ENCODE data around the gene BRD4. TPM values are rescaled to one million over a fixed set of nuclear protein-coding genes. Genes with fewer than 3 reads are reported as not detected.
"Not testable (repeated sequence)": the region's sequence is repeated elsewhere in the genome, so short reads cannot be mapped to it uniquely, and the experiment has no call there.

The BRD4 gene
- total and polyA plus RNA-seq, 8 donors = 16.9 to 53.3 (median 39.9) TPM

DNA sequence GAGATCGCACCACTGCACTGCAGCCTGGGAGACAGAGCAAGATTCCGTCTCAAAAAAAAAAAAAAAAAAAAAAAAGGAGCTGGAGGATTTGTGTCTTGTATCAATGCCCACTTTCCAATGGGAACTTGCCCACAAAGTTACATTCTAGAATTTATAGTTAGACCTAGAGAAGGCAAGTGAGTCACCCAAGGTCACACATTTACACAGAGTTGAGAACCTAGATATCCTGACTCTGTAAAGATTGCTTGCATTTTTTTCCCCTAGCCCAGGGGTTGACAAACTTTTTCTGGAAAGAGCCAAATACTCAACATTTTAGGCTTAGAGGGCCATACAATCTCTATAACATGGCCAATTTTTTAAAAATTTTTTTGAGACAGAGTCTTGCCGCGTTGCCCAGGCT lies 7.7 kb upstream of the BRD4 start:
- WGBS, 2 donors = 97 to 98% methylated on average over 4 of the region's 4 CpGs
- no peaks in the 10 kb centered on the region for H3K9me3 ChIP-seq
- ATAC-seq = no peak
- H3K36me3 ChIP-seq = no peaks in the 10 kb centered on the region
- no peaks in the 10 kb centered on the region for H3K27me3 ChIP-seq
- H3K4me1 ChIP-seq = no peaks in the 10 kb centered on the region
- intact Hi-C loops (cut with DNase I) = no loop called here
- no peak overlapping the region for H3K27ac ChIP-seq
- TF ChIP-seq, protein P1, sequence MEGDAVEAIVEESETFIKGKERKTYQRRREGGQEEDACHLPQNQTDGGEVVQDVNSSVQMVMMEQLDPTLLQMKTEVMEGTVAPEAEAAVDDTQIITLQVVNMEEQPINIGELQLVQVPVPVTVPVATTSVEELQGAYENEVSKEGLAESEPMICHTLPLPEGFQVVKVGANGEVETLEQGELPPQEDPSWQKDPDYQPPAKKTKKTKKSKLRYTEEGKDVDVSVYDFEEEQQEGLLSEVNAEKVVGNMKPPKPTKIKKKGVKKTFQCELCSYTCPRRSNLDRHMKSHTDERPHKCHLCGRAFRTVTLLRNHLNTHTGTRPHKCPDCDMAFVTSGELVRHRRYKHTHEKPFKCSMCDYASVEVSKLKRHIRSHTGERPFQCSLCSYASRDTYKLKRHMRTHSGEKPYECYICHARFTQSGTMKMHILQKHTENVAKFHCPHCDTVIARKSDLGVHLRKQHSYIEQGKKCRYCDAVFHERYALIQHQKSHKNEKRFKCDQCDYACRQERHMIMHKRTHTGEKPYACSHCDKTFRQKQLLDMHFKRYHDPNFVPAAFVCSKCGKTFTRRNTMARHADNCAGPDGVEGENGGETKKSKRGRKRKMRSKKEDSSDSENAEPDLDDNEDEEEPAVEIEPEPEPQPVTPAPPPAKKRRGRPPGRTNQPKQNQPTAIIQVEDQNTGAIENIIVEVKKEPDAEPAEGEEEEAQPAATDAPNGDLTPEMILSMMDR (IDR thresholded peaks at IDR 0.05) = no peak
- DNase-seq = no peak
- FAIRE-seq = no peak
- H3K4me3 ChIP-seq = no peak overlapping the region

GRCh38 chr19:15337202-15337601 lies 4.9 kb upstream of the BRD4 start:
- no peak for DNase-seq
- Histone ChIP-seq H3K36me3 (no peaks in the 10 kb centered on the region), H3K4me1 (no peaks in the 10 kb centered on the region), H3K27ac (peak overlapping the region in 1 of 4 donors; percentile 50), H3K27me3 (no peaks in the 10 kb centered on the region), H3K4me3 (no peak overlapping the region), H3K9me3 (no peaks in the 10 kb centered on the region)
- intact Hi-C loops (cut with DNase I) = no loop called here
- TF ChIP-seq, protein P1 (IDR thresholded peaks at IDR 0.05) = no peak
- no peak for FAIRE-seq
- WGBS, 2 donors = 66 to 78% methylated on average over 8 of the region's 8 CpGs
- ATAC-seq = no peak

DNA sequence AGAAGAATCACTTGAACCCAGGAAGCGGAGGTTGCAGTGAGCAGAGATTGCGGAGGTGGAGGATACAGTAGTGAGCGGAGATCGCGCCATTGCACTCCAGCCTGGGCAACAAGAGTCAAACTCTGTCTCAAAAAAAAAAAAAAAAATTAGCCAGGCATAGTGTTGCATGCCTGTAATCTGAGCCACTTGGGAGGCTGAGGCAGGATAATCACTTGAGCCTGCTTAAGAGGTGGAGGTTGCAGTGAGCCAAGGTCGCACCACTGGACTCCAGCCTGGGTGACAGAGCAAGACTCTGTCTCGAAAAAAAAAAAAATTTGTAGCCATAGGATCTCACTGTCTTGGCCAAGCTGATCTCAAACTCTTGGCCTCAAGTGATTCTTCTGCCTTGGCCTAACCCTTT lies 3.7 kb upstream of the BRD4 start:
- FAIRE-seq; ATAC-seq; H3K4me1 ChIP-seq; H3K36me3 ChIP-seq; H3K27me3 ChIP-seq; H3K9me3 ChIP-seq; H3K27ac ChIP-seq; H3K4me3 ChIP-seq; intact Hi-C loops (cut with DNase I); DNase-seq: not testable (repeated sequence)
- WGBS, 2 donors = 50 to 80% methylated on average over 7 of the region's 7 CpGs

DNA sequence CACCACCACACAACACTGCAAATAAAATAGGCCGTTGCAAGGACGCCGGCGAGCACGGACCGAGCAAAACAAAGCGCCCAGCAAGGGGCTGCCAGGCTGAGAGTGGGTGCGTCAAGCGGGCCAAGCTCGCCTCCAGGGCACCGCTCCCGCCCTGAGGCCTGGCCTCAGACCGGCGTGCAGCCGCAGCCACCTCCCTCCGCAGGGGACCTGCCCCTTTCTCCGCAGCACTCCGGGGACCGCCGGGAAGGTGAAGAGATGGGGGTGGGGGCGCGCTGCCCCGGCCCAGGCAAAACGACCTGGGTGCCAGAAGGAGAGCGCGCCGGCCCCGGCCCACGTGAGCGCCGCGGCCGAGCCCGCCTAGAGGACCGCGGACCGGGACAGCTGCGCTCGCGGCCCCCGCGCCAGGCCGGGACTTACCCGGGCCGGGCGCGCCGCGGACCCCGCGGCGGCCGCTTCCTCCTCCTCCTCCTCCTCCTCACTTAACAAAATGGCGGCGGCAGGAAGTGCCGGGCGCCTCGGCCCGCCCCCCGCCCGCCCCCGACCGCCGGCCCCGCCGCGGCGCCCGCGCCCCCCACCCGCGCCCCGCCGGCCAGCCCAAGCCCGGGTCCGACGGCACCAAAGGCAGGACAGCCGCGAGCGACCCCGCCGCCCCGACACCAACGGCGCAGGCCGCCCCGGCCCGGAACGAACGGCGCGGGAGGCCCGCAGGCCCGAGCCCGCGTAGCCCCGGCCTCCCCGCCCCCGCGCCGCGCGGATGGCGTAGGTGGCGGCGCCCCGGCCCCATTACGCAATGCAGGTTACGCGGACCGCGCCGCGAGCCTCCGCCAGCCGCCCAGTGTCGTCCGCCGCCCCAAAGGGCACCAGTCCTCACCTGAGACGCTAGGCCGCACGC lies 674 bp downstream of the BRD4 start:
- no peaks in the 10 kb centered on the region for H3K9me3 ChIP-seq
- 0 to 1% methylated on average over 45 to 122 of the region's 122 CpGs for WGBS, 2 donors
- H3K36me3 ChIP-seq = no peaks in the 10 kb centered on the region
- FAIRE-seq (no peak), DNase-seq (peak; percentile 44 to 81 (median 68)), ATAC-seq (peak; percentile 27 to 54 (median 50))
- no peaks in the 10 kb centered on the region for H3K27me3 ChIP-seq
- H3K4me3 ChIP-seq = peak overlapping the region; percentile 63 to 98 (median 81)
- intact Hi-C loops (cut with DNase I) = no loop called here
- TF ChIP-seq, protein P1 (IDR thresholded peaks at IDR 0.05) = no peak
- H3K4me1 ChIP-seq = peaks cover 13 to 37% (median 28%) of the 10 kb centered on the region in 3 donors
- H3K27ac ChIP-seq = peak overlapping the region; percentile 59 to 89 (median 86)

DNA sequence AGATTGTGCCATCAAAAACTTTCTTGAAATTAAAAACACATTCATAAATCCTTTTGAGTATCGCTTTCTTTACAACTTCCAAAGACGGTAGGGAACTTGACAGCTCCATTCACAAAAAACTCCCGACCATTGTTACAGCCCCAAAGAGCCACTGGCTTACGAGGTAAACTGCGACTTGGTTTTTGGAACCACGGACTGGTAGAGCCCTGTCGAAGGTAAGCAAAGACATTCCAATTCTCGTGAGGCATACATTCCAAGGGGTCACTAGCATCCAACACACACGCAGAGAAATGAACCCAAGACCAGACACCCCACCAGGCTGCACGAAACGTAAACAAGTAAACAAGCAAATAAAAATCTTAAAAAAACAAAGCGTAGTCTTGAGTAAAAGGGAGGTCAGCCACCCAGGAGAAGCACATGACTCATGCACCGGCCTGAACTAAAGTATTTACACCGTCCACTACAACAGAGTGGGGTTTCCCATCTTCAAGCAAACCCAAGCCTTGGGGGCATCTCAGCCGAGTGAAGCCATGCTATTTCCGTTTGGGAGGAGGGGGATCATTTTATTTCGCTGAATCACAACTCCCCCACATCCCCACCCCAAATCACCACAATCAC lies 1.4 kb downstream of the BRD4 start:
- intact Hi-C loops (cut with DNase I) = no loop called here
- FAIRE-seq (no peak), ATAC-seq (peak; percentile 34 to 65 (median 45)), DNase-seq (no peak)
- Histone ChIP-seq H3K27me3 (no peaks in the 10 kb centered on the region), H3K36me3 (no peaks in the 10 kb centered on the region), H3K4me1 (peaks cover 18 to 45% (median 36%) of the 10 kb centered on the region in 3 donors), H3K27ac (peak overlapping the region; percentile 59 to 89 (median 78)), H3K4me3 (peak overlapping the region; percentile 63 to 98 (median 81)), H3K9me3 (no peaks in the 10 kb centered on the region)
- WGBS, 2 donors = 5% methylated on average over 17 of the region's 17 CpGs
- TF ChIP-seq, protein P1 (IDR thresholded peaks at IDR 0.05) = no peak
